HL-60 (cell line): Measurements from ENCODE around the gene ENPP3.

Experiments
- CTCF ChIP-seq: IDR thresholded peaks from one replicate; pipeline ENCODE4 v1.5.1; 2011; ENCODE audit warnings: low read length, control low read depth, inconsistent platforms; ENCODE audit not compliant: insufficient read depth
- REST ChIP-seq: IDR thresholded peaks from 2 replicates; pipeline ENCODE4 v1.6.1; 2012; ENCODE audit warnings: low read depth; ENCODE audit not compliant: insufficient replicate concordance

- TF ChIP-seq CTCF = no peak
- no peak for TF ChIP-seq REST
Measured at GRCh38 chr6:131768964-131769363, 131.9 kb downstream of the ENPP3 start.
